ENCODE measurements around the gene SCMH1.

- TF ChIP-seq ZNF292 (tag by site-specific recombination; IDR thresholded peaks at IDR 0.05; ENCODE audit: borderline replicate concordance, low read depth) (no peak), ZNF146 (tag by site-specific recombination; IDR thresholded peaks at IDR 0.05) (no peak), ZSCAN16 (tag by site-specific recombination; IDR thresholded peaks at IDR 0.05) (no peak), ZNF677 (tag by site-specific recombination; IDR thresholded peaks at IDR 0.05) (no peak), ZNF214 (tag by site-specific recombination; IDR thresholded peaks at IDR 0.05; ENCODE audit: borderline replicate concordance) (no peak), ZNF521 (tag by site-specific recombination; IDR thresholded peaks at IDR 0.05) (no peak), ZNF776 (tag by site-specific recombination; IDR thresholded peaks at IDR 0.05; ENCODE audit: borderline replicate concordance) (no peak)
- TF ChIP-seq, protein P1, sequence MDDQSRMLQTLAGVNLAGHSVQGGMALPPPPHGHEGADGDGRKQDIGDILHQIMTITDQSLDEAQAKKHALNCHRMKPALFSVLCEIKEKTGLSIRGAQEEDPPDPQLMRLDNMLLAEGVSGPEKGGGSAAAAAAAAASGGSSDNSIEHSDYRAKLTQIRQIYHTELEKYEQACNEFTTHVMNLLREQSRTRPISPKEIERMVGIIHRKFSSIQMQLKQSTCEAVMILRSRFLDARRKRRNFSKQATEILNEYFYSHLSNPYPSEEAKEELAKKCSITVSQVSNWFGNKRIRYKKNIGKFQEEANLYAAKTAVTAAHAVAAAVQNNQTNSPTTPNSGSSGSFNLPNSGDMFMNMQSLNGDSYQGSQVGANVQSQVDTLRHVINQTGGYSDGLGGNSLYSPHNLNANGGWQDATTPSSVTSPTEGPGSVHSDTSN (CRISPR knock-in tag; IDR thresholded peaks at IDR 0.05), result no peak
- TF ChIP-seq, protein P2, sequence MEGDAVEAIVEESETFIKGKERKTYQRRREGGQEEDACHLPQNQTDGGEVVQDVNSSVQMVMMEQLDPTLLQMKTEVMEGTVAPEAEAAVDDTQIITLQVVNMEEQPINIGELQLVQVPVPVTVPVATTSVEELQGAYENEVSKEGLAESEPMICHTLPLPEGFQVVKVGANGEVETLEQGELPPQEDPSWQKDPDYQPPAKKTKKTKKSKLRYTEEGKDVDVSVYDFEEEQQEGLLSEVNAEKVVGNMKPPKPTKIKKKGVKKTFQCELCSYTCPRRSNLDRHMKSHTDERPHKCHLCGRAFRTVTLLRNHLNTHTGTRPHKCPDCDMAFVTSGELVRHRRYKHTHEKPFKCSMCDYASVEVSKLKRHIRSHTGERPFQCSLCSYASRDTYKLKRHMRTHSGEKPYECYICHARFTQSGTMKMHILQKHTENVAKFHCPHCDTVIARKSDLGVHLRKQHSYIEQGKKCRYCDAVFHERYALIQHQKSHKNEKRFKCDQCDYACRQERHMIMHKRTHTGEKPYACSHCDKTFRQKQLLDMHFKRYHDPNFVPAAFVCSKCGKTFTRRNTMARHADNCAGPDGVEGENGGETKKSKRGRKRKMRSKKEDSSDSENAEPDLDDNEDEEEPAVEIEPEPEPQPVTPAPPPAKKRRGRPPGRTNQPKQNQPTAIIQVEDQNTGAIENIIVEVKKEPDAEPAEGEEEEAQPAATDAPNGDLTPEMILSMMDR (tag by site-specific recombination; IDR thresholded peaks at IDR 0.05), result no peak
Observed at GRCh38 chr1:41019353-41019745, 222.8 kb downstream of the SCMH1 start.
